Ascending aorta (tissue), 2 donors: ENCODE data around the gene TLCD3B. TPM values are rescaled to one million over a fixed set of nuclear protein-coding genes. Genes with fewer than 3 reads are reported as not detected.

Experiments
- DNase-seq, 2 donors: peaks; one replicate each; pipeline ENCODE4 v3.0.0-alpha.2; 2019; ENCODE audit warnings: low spot score in 2 of 2
- H3K27ac ChIP-seq, 2 donors: fragments of 200-600 bp; sonication (generic); one replicate each; pipeline ENCODE4 v1.5.1; 2016 to 2017; ENCODE audit warnings: mild to moderate bottlenecking in 1 of 2
- H3K27me3 ChIP-seq: fragments of 200-600 bp; sonication (generic); one replicate; pipeline ENCODE4 v1.5.1; 2017
- H3K36me3 ChIP-seq, 2 donors: fragments of 200-600 bp; sonication (generic); one replicate each; pipeline ENCODE4 v1.5.1; 2016
- H3K4me1 ChIP-seq, 2 donors: fragments of 200-600 bp; sonication (generic); one replicate each; pipeline ENCODE4 v1.5.1; 2016 to 2017; ENCODE audit warnings: mild to moderate bottlenecking in 1 of 2
- H3K4me3 ChIP-seq, 2 donors: fragments of 200-600 bp; sonication (generic); one replicate each; pipeline ENCODE4 v1.5.1; 2016 to 2017; ENCODE audit warnings: mild to moderate bottlenecking in 1 of 2
- H3K9me3 ChIP-seq, 2 donors: fragments of 200-600 bp; sonication (generic); one replicate each; pipeline ENCODE4 v1.5.1; 2016
- intact Hi-C: fragments of 100-400 bp; cut with DNase I; formaldehyde crosslinking; loops from one replicate; pipeline ENCODE4 v1.15.1; 2023
- total RNA-seq: library from RNA; depleted of rRNA; stranded (reverse); fragments of >200 nt; gene quantifications from one replicate; pipeline ENCODE4 v1.1.0, GENCODE V29; 2016
- TF ChIP-seq, protein P1 (sequence below), 3 experiments: fragments of 200-600 bp in 2 of 3; fragments of 450-650 bp in 1 of 3; sonication (generic) in 2 of 3; IDR thresholded peaks; one replicate each; pipeline ENCODE4 v1.5.1; 2016 to 2019; ENCODE audit warnings: antibody characterized with exemption in 3 of 3, mild to moderate bottlenecking in 1 of 3, moderate library complexity in 1 of 3

TLCD3B gene
- total RNA-seq, 1 donor from 2014 or later = not detected

DNA sequence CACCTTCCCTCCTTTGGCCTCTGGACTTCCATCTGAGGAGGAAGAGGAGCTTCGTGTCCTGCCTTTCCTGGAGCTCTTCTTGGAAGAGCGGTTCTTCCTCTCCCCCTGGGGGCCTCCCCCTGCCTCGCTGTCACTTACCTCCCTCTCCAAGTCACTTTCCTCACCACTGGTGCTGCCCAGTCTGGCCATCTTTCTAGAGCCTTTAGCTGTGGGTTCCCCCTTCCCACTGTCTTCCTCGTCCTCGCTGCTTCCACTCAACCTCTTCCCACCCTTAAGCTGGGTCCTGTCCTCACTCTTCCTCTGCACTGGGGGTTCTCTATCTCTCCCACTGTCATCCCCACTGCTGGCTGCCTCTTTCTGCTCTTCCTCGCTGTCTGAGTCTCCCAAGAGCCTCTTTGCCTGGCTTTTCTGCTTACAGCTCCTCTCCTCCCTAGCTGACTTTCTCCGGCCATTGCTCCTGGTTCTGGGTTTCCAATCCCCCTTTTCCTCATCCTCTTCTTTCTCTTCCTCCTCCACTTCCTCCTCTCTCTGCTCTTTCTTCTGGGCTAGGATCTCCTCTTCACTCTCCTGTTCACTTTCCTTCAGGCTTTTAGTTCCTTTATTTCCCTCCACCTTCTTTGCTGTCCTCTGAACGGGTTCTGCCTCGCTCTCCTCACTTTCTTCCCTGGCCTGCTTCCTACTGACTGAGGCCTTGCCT lies 37.0 kb downstream of the TLCD3B start:
- TF ChIP-seq, protein P1, sequence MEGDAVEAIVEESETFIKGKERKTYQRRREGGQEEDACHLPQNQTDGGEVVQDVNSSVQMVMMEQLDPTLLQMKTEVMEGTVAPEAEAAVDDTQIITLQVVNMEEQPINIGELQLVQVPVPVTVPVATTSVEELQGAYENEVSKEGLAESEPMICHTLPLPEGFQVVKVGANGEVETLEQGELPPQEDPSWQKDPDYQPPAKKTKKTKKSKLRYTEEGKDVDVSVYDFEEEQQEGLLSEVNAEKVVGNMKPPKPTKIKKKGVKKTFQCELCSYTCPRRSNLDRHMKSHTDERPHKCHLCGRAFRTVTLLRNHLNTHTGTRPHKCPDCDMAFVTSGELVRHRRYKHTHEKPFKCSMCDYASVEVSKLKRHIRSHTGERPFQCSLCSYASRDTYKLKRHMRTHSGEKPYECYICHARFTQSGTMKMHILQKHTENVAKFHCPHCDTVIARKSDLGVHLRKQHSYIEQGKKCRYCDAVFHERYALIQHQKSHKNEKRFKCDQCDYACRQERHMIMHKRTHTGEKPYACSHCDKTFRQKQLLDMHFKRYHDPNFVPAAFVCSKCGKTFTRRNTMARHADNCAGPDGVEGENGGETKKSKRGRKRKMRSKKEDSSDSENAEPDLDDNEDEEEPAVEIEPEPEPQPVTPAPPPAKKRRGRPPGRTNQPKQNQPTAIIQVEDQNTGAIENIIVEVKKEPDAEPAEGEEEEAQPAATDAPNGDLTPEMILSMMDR (IDR thresholded peaks at IDR 0.05) = no peak
- Histone ChIP-seq H3K9me3 (no peaks in the 10 kb centered on the region), H3K36me3 (peaks cover 32 to 52% of the 10 kb centered on the region in 2 donors), H3K4me3 (peak overlapping the region in 1 of 2 donors; percentile 69), H3K27me3 (no peaks in the 10 kb centered on the region), H3K4me1 (peaks cover 4 to 15% of the 10 kb centered on the region in 2 donors), H3K27ac (peak overlapping the region in 1 of 2 donors; percentile 91)
- intact Hi-C loops = no loop called here
- no peak for DNase-seq

DNA sequence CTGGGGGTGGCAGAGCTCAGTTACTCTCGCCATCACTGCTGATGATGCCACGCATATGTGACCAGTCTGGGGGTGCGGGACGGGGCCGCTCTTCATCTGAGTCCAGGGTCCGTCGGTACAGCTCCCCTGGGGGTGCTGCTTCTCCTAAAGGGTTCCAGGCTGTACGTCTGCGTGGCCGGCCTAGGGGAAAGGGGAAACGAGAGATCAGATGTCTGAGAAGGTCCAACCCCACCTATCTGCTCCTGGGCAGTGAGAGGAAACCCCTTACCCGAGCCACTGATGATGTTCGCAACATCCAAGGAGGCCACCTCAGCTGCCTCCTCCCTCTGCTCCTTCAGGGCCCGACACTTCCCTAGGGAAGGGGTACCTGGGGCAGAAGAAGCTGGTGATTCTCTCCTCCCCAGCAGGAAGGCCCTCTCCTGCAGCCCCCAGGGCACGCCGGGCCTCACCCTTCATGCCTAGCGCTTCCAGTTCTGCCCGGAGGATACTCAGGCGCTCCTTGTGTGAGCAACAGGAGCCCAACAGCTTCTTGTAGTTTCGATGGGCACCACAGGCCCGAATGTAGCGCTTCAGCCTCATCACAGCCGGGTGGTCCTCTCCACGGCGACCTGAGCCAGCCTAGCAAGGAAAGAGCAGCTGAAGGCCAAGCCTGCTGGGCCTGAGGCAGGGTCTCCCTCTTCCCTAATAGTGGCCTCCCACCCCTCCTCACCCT lies 37.7 kb downstream of the TLCD3B start:
- Histone ChIP-seq H3K9me3 (no peaks in the 10 kb centered on the region), H3K36me3 (peaks cover 39 to 57% of the 10 kb centered on the region in 2 donors), H3K27ac (no peak overlapping the region), H3K27me3 (no peaks in the 10 kb centered on the region), H3K4me3 (no peak overlapping the region), H3K4me1 (peaks cover 4 to 15% of the 10 kb centered on the region in 2 donors)
- intact Hi-C loops = no loop called here
- TF ChIP-seq, protein P1 (IDR thresholded peaks at IDR 0.05) = no peak
- no peak for DNase-seq

DNA sequence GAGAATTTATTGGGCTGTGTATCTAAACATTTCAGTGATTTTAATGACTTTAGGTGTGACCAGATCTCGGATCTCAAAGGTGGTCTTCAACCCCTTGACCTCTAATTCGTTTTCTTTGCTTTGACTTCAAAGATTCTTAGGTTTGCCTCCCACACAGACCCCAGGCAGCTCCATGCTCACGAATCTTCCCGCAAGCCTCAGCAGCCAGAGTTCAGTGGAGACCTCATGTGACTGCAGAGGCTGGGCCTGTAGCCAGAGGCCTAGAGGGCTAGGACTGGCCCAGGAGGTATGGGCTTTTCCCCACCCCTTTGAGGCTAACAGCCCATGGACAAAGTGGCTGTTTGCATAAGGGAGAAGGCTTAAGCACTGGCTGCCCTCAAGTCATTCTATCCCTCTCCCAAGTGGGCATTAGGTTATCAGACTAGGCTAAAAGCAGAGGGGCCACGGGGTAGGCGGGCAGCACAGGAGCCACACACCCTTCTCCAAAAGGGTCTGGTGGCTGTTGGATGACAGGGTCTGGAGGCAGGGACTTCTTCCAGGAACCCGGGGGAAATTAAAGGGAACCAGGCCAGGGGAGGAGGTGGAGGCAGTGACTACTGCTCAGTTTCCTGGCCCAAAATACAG lies 38.6 kb downstream of the TLCD3B start:
- peaks cover 46 to 63% of the 10 kb centered on the region in 2 donors for H3K36me3 ChIP-seq
- intact Hi-C loops = no loop called here

DNA sequence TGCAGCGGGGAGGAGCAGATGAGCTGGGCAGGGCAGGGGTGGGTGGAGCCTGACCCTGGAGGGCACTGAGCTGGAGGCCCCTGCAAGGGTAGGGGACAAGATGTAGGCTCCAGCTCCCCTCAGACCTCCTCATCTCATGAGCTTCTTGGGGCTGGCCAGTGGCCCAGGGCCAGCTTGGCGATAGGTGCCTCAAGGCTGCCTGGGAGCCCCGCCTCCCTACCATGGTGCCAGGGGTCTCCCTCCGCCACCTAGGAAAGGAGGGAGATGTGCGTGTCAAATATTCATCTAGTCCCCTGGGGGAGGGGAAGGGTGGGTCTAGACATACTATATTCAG lies 39.5 kb downstream of the TLCD3B start:
- intact Hi-C loops = no loop called here
- H3K27ac ChIP-seq = no peak overlapping the region
- H3K4me1 ChIP-seq = peaks cover under 1 to 8% of the 10 kb centered on the region in 2 donors
- TF ChIP-seq, protein P1 (IDR thresholded peaks at IDR 0.05) = no peak
- H3K4me3 ChIP-seq = no peak overlapping the region
- H3K9me3 ChIP-seq = no peaks in the 10 kb centered on the region
- DNase-seq = no peak
- H3K27me3 ChIP-seq = no peaks in the 10 kb centered on the region
- H3K36me3 ChIP-seq = peaks cover 55 to 72% of the 10 kb centered on the region in 2 donors

More for the DNA sequence above, 38.6 kb downstream of the TLCD3B start:
- DNase-seq = no peak
- H3K27me3 ChIP-seq = no peaks in the 10 kb centered on the region
- no peak overlapping the region for H3K4me3 ChIP-seq
- no peak overlapping the region for H3K27ac ChIP-seq
- no peaks in the 10 kb centered on the region for H3K9me3 ChIP-seq
- TF ChIP-seq, protein P1 (IDR thresholded peaks at IDR 0.05) = no peak
- H3K4me1 ChIP-seq = peaks cover 4 to 15% of the 10 kb centered on the region in 2 donors

DNA sequence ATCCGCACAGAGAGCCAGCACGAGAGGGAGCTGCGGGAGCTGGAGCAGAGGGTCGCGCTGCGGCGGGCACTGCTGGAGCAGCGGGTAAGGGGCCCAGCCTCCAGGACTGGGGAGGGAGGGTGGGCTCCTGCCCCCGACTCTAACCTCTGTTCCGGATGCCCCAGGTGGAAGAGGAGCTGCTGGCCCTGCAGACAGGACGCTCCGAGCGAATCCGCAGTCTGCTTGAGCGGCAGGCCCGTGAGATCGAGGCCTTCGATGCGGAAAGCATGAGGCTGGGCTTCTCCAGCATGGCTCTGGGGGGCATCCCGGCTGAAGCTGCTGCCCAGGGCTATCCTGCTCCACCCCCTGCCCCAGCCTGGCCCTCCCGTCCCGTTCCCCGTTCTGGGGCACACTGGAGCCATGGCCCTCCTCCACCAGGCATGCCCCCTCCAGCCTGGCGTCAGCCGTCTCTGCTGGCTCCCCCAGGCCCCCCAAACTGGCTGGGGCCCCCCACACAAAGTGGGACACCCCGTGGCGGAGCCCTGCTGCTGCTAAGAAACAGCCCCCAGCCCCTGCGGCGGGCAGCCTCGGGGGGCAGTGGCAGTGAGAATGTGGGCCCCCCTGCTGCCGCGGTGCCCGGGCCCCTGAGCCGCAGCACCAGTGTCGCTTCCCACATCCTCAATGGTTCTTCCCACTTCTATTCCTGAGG lies 40.0 kb downstream of the TLCD3B start:
- H3K4me1 ChIP-seq = peaks cover 0 to 8% of the 10 kb centered on the region in 2 donors
- intact Hi-C loops = no loop called here
- no peak for DNase-seq
- no peak overlapping the region for H3K4me3 ChIP-seq
- peaks cover 60 to 78% of the 10 kb centered on the region in 2 donors for H3K36me3 ChIP-seq
- TF ChIP-seq, protein P1 (IDR thresholded peaks at IDR 0.05) = no peak
- no peaks in the 10 kb centered on the region for H3K27me3 ChIP-seq
- H3K9me3 ChIP-seq = no peaks in the 10 kb centered on the region
- no peak overlapping the region for H3K27ac ChIP-seq
